SK-N-SH treated with all-trans-retinoic acid at 6 μM for 48 hours (cell line): ENCODE results near the gene FAM83E.

ENCODE experiments used
- ARNTL ChIP-seq: fragments of 450-650 bp; formaldehyde crosslinking; IDR thresholded peaks from 2 replicates; pipeline ENCODE4 v1.5.0; 2020; ENCODE audit warnings: low read depth, mild to moderate bottlenecking, moderate library complexity, borderline replicate concordance
- BACH2 ChIP-seq: fragments of 250-450 bp; sonication (Bioruptor Pico); IDR thresholded peaks from 2 replicates; pipeline ENCODE4 v1.9.0; 2021; ENCODE audit warnings: mild to moderate bottlenecking, borderline replicate concordance
- CREB5 ChIP-seq: fragments of 250-450 bp; sonication (Bioruptor Pico); IDR thresholded peaks from 2 replicates; pipeline ENCODE4 v1.5.1; 2020; ENCODE audit warnings: low read depth, mild to moderate bottlenecking, moderate library complexity
- GLIS3 ChIP-seq: fragments of 250-450 bp; sonication (Bioruptor Pico); IDR thresholded peaks from 2 replicates; pipeline ENCODE4 v1.5.0; 2020; ENCODE audit warnings: mild to moderate bottlenecking, moderate library complexity
- ISL1 ChIP-seq: fragments of 250-450 bp; sonication (Bioruptor Pico); IDR thresholded peaks from 2 replicates; pipeline ENCODE4 v2.1.2; 2022; ENCODE audit warnings: mild to moderate bottlenecking, moderate library complexity
- PATZ1 ChIP-seq: fragments of 250-450 bp; sonication (Bioruptor Pico); IDR thresholded peaks from 2 replicates; pipeline ENCODE4 v1.8.0; 2020; ENCODE audit warnings: mild to moderate bottlenecking, moderate library complexity, borderline replicate concordance
- POU6F1 ChIP-seq: fragments of 250-450 bp; sonication (Bioruptor Pico); IDR thresholded peaks from 2 replicates; pipeline ENCODE4 v1.8.0; 2021; ENCODE audit warnings: low read depth, mild to moderate bottlenecking, moderate library complexity, borderline replicate concordance
- PPARA ChIP-seq: fragments of 250-450 bp; sonication (Bioruptor Pico); IDR thresholded peaks from 2 replicates; pipeline ENCODE4 v1.5.0; 2020; ENCODE audit warnings: mild to moderate bottlenecking, borderline replicate concordance
- RARB ChIP-seq: fragments of 250-450 bp; sonication (Bioruptor Pico); IDR thresholded peaks from 2 replicates; pipeline ENCODE4 v1.8.0; 2021; ENCODE audit warnings: mild to moderate bottlenecking, moderate library complexity
- SNAI2 ChIP-seq: fragments of 250-450 bp; sonication (Bioruptor Pico); IDR thresholded peaks from 2 replicates; pipeline ENCODE4 v1.5.0; 2020; ENCODE audit warnings: mild to moderate bottlenecking, moderate library complexity
- ZC3H10 ChIP-seq: fragments of 250-450 bp; sonication (Bioruptor Pico); IDR thresholded peaks from 2 replicates; pipeline ENCODE4 v1.5.1; 2021; ENCODE audit warnings: mild to moderate bottlenecking, moderate library complexity
- ZFP30 ChIP-seq: fragments of 450-650 bp; formaldehyde crosslinking; IDR thresholded peaks from 2 replicates; pipeline ENCODE4 v1.5.0; 2022; ENCODE audit warnings: mild to moderate bottlenecking, moderate library complexity
- ZNF70 ChIP-seq: fragments of 450-650 bp; formaldehyde crosslinking; IDR thresholded peaks from 2 replicates; pipeline ENCODE4 v1.5.0; 2020; ENCODE audit warnings: mild to moderate bottlenecking, moderate library complexity

GRCh38 chr19:48633148-48634035 lies 18.5 kb upstream of the FAM83E start:
- no peak for TF ChIP-seq PPARA
- TF ChIP-seq ZNF70 (CRISPR knock-in tag) = no peak
- TF ChIP-seq CREB5 (CRISPR knock-in tag) = no peak
- no peak for TF ChIP-seq ARNTL
- TF ChIP-seq RARB (CRISPR knock-in tag) = no peak
- TF ChIP-seq GLIS3 (CRISPR knock-in tag) = no peak
- no peak for TF ChIP-seq PATZ1 (CRISPR knock-in tag)
- TF ChIP-seq ZC3H10 (CRISPR knock-in tag) = no peak
- TF ChIP-seq POU6F1 = no peak
- TF ChIP-seq BACH2 (CRISPR knock-in tag) = no peak
- no peak for TF ChIP-seq ZFP30 (CRISPR knock-in tag)
- no peak for TF ChIP-seq SNAI2 (CRISPR knock-in tag)
- no peak for TF ChIP-seq ISL1 (CRISPR knock-in tag)
